OCI-LY3 (cell line): ENCODE data around the gene EXOSC7.
A peak's percentile ranks its signal among the peaks of the same experiment; 100 is the strongest.

Experiments used
- H2AFZ ChIP-seq: fragments of 200-600, 300-600 bp; shearing (Covaris generic); 2 replicates; pipeline ENCODE4 v1.6.0; 2014; ENCODE audit warnings: antibody characterized with exemption, low read depth, low read length
- H3K27ac ChIP-seq: fragments of 200-600, 300-600 bp; sonication (generic); 2 replicates; pipeline ENCODE4 v1.5.1; 2014; ENCODE audit warnings: mild to moderate bottlenecking, low read length, moderate library complexity, mixed read lengths
- H3K27me3 ChIP-seq: fragments of 200-600, 300-600 bp; sonication (generic); 2 replicates; pipeline ENCODE4 v1.6.1; 2014; ENCODE audit warnings: low read depth, low read length, mixed read lengths
- H3K36me3 ChIP-seq: fragments of 200-600, 300-600 bp; sonication (generic); replicated peaks from 2 replicates; pipeline ENCODE3; 2014; ENCODE audit warnings: low read depth, low read length, mixed read lengths
- H3K4me1 ChIP-seq: fragments of 300-600, 200-600 bp; sonication (generic); 2 replicates; pipeline ENCODE4 v1.6.1; 2014; ENCODE audit warnings: low read length, mixed read lengths
- H3K4me2 ChIP-seq: fragments of 200-600, 300-600 bp; sonication (generic); 2 replicates; pipeline ENCODE4 v1.6.1; 2014; ENCODE audit warnings: low read length, mixed read lengths
- H3K4me3 ChIP-seq: fragments of 300-600, 200-600 bp; sonication (generic); 2 replicates; pipeline ENCODE4 v1.5.1; 2014; ENCODE audit warnings: antibody characterized with exemption, mild to moderate bottlenecking, low read length, moderate library complexity
- H3K79me2 ChIP-seq: fragments of 300-600, 200-600 bp; shearing (Covaris generic); 2 replicates; pipeline ENCODE4 v1.6.1; 2014; ENCODE audit warnings: mild to moderate bottlenecking, low read length, mixed read lengths
- H3K9ac ChIP-seq: fragments of 300-600, 200-600 bp; shearing (Covaris generic); 2 replicates; pipeline ENCODE4 v1.6.0; 2014; ENCODE audit warnings: mild to moderate bottlenecking, low read length, moderate library complexity
- H3K9me3 ChIP-seq: fragments of 200-600, 300-600 bp; shearing (Covaris generic); 2 replicates; pipeline ENCODE4 v1.6.1; 2014; ENCODE audit warnings: low read length, mixed read lengths; ENCODE audit not compliant: insufficient read depth
- H4K20me1 ChIP-seq: fragments of 200-600, 300-600 bp; sonication (generic); 2 replicates; pipeline ENCODE4 v1.6.1; 2016; ENCODE audit warnings: low read length, mixed read lengths; ENCODE audit not compliant: insufficient read depth
- CTCF ChIP-seq: fragments of 200-600, 300-600 bp; sonication (generic); IDR thresholded peaks from 2 replicates; pipeline ENCODE4 v1.5.1; 2014; ENCODE audit warnings: antibody characterized with exemption, low read length, low read depth
- EZH2phosphoT487 ChIP-seq: fragments of 200-600 bp; shearing (Covaris generic); IDR thresholded peaks from 2 replicates; pipeline ENCODE4 v1.6.1; 2018; ENCODE audit warnings: antibody characterized with exemption, mixed run types, low read depth

EXOSC7 gene

GRCh38 chr3:44974416-44974815 lies 1.6 kb upstream of the EXOSC7 start:
- Histone ChIP-seq H3K27ac (no peak overlapping the region), H3K9ac (peak overlapping the region; percentile 86; the same call in 1 of the 2 replicates), H3K79me2 (peaks cover 86% of the 10 kb centered on the region), H3K4me3 (peak overlapping the region; percentile 81), H2AFZ (no peak overlapping the region), H3K27me3 (no peaks in the 10 kb centered on the region), H4K20me1 (peaks cover 43% of the 10 kb centered on the region), H3K4me1 (peaks cover 23% of the 10 kb centered on the region), H3K9me3 (no peaks in the 10 kb centered on the region), H3K36me3 (peaks cover 22% of the 10 kb centered on the region), H3K4me2 (peak overlapping the region; percentile 79)
- no peak for TF ChIP-seq CTCF
- TF ChIP-seq EZH2phosphoT487, result no peak

- H3K9ac ChIP-seq, result no peak overlapping the region
- no peak overlapping the region for H3K4me3 ChIP-seq
- no peaks in the 10 kb centered on the region for H3K9me3 ChIP-seq
- no peak overlapping the region for H2AFZ ChIP-seq
- H3K4me2 ChIP-seq, result peak overlapping the region; percentile 27; the same call in 1 of the 2 replicates
- peaks cover 28% of the 10 kb centered on the region for H3K4me1 ChIP-seq
- peaks cover 65% of the 10 kb centered on the region for H4K20me1 ChIP-seq
- H3K36me3 ChIP-seq, result peaks cover 54% of the 10 kb centered on the region
- TF ChIP-seq EZH2phosphoT487, result no peak
- no peaks in the 10 kb centered on the region for H3K27me3 ChIP-seq
- peaks cover 99% of the 10 kb centered on the region for H3K79me2 ChIP-seq
- H3K27ac ChIP-seq, result no peak overlapping the region
These were observed 5.2 kb downstream of the EXOSC7 start for GRCh38 chr3:44981220-44981619.

GRCh38 chr3:44981751-44982150 lies 5.7 kb downstream of the EXOSC7 start:
- H3K4me2 ChIP-seq, result peak overlapping the region; percentile 27; the same call in 1 of the 2 replicates
- H3K27me3 ChIP-seq, result no peaks in the 10 kb centered on the region
- H3K4me3 ChIP-seq, result no peak overlapping the region
- H3K36me3 ChIP-seq, result peaks cover 56% of the 10 kb centered on the region
- H3K79me2 ChIP-seq, result peaks cover 99% of the 10 kb centered on the region
- H4K20me1 ChIP-seq, result peaks cover 65% of the 10 kb centered on the region
- TF ChIP-seq CTCF, result no peak
- no peak for TF ChIP-seq EZH2phosphoT487
- no peak overlapping the region for H2AFZ ChIP-seq
- no peak overlapping the region for H3K9ac ChIP-seq
- H3K9me3 ChIP-seq, result no peaks in the 10 kb centered on the region
- peaks cover 28% of the 10 kb centered on the region for H3K4me1 ChIP-seq
- no peak overlapping the region for H3K27ac ChIP-seq

- no peaks in the 10 kb centered on the region for H3K9me3 ChIP-seq
- H4K20me1 ChIP-seq, result peaks cover 71% of the 10 kb centered on the region
- no peak for TF ChIP-seq CTCF
- TF ChIP-seq EZH2phosphoT487, result no peak
- no peaks in the 10 kb centered on the region for H3K27me3 ChIP-seq
- no peak overlapping the region for H3K27ac ChIP-seq
- no peak overlapping the region for H3K9ac ChIP-seq
- H2AFZ ChIP-seq, result no peak overlapping the region
- peaks cover 19% of the 10 kb centered on the region for H3K4me1 ChIP-seq
- H3K36me3 ChIP-seq, result peaks cover 54% of the 10 kb centered on the region
- H3K4me2 ChIP-seq, result no peak overlapping the region
- H3K79me2 ChIP-seq, result peaks cover 99% of the 10 kb centered on the region
- H3K4me3 ChIP-seq, result no peak overlapping the region
These were observed 6.8 kb downstream of the EXOSC7 start for GRCh38 chr3:44982817-44983216.

GRCh38 chr3:44983484-44983941 lies 7.5 kb downstream of the EXOSC7 start:
- Histone ChIP-seq H3K79me2 (peaks cover 99% of the 10 kb centered on the region), H3K27me3 (no peaks in the 10 kb centered on the region), H3K4me2 (no peak overlapping the region), H4K20me1 (peaks cover 73% of the 10 kb centered on the region), H2AFZ (no peak overlapping the region), H3K9me3 (no peaks in the 10 kb centered on the region), H3K36me3 (peaks cover 51% of the 10 kb centered on the region), H3K4me3 (no peak overlapping the region), H3K9ac (no peak overlapping the region), H3K27ac (no peak overlapping the region), H3K4me1 (peaks cover 17% of the 10 kb centered on the region)
- no peak for TF ChIP-seq EZH2phosphoT487
- no peak for TF ChIP-seq CTCF
